NAMALWA (cell line): ENCODE data around the gene PRPF6.

ENCODE experiments used
- DNase-seq: peaks from one replicate; pipeline ENCODE4 v3.0.0-alpha.2; 2015; ENCODE audit warnings: low spot score

Gene PRPF6

GRCh38 chr20:64064145-64064698 is 83.3 kb downstream of the PRPF6 start:
- DNase-seq = no peak

- DNase-seq = peak; percentile 82
Observed at GRCh38 chr20:64065062-64065973, 84.4 kb downstream of the PRPF6 start.

- peak; percentile 66 for DNase-seq
Observed at GRCh38 chr20:64065974-64066343, 85.0 kb downstream of the PRPF6 start.

- no peak for DNase-seq
Observed at GRCh38 chr20:64067005-64067632, 86.2 kb downstream of the PRPF6 start.

- no peak for DNase-seq
Observed at GRCh38 chr20:64067733-64068307, 86.9 kb downstream of the PRPF6 start.

DNA sequence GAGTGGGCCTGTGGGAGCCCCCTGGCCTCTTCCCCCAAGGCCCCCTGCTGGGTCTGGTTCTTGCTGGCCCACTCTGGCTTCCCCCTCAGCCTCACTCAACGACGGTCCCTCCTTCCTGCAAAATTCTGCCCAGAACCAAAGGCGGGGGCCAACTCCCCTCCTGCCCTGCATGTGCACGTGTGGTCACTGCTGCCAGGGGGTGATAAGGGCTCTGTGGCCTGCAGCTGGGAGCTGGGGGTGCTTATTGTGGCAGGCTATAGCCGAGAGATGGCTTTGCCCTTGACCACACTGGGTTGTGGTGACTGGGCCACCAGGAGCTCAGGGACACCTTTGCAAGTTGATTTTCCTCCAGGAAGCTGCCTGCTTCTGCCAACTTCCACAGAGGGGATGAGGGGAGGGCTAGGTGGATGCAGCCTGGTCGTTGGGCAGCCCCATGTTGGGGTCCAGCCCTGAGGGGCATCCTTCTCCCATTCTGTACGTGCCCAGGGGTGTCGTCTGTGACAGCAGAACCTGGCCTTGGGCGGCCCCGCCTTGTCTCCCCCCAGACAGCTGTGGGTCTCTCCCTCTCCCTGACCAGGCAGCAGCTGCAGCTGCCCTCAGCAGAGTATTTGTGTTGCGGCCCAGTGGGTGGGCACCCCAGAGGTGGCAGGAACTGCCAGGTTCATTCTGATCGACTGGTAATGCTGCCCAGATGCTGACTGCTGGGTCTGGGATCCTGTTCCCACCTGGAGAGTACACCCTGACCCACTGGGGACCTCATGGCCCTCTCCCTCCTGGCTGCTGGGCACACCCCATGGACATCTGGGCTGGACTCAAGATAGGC is 87.7 kb downstream of the PRPF6 start:
- DNase-seq = no peak

DNA sequence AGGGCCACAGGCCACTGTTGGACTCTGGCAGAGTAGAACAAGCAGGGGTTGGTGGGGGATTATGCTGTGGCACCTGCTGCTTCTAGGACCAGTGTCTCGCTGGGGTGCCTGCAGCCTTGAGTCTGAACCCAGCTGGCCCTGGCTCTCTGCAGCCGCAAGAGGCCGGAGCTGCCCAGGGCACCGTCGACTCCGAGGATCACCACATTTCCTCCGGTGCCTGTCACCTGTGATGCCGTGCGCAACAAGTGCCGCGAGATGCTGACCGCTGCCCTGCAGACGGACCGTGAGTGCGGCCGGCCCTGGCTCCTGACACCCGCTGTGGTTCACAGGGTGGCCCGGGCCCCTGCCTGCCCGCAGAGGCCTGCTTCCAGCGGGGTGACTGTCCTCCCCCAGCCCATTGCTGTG is 88.3 kb downstream of the PRPF6 start:
- no peak for DNase-seq

- DNase-seq = no peak
Observed at GRCh38 chr20:64069614-64070243, 88.8 kb downstream of the PRPF6 start.

DNA sequence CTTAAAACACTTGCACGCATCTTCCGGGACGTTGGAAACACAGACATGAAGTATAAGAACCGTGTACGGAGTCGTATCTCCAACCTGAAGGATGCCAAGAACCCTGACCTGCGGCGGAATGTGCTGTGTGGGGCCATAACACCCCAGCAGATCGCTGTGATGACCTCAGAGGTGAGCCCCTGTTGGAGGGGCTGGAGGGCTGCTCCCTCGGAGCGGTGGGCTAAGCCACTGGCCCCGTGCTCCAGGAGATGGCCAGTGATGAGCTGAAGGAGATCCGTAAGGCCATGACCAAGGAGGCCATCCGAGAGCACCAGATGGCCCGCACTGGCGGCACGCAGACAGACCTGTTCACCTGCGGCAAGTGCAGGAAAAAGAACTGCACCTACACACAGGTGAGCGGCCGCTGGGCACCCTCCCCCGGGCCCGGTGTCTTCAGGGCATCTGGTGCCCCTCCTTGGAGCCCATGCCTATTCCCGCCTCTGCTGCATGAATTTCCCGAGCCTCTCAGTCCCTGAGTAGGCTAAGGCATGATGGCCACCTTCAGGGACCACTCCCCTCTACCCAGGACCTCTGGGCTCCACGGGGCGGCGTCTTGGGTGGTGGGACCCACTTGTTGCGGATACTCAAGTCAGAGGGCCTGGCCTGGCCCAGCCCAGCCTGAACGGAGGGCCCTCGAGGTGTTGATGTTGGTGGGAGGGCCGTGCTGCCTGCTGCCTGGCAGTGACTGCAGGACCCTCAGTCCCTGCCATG is 89.5 kb downstream of the PRPF6 start:
- no peak for DNase-seq

- no peak for DNase-seq
Observed at GRCh38 chr20:64071341-64072332, 90.7 kb downstream of the PRPF6 start.

DNA sequence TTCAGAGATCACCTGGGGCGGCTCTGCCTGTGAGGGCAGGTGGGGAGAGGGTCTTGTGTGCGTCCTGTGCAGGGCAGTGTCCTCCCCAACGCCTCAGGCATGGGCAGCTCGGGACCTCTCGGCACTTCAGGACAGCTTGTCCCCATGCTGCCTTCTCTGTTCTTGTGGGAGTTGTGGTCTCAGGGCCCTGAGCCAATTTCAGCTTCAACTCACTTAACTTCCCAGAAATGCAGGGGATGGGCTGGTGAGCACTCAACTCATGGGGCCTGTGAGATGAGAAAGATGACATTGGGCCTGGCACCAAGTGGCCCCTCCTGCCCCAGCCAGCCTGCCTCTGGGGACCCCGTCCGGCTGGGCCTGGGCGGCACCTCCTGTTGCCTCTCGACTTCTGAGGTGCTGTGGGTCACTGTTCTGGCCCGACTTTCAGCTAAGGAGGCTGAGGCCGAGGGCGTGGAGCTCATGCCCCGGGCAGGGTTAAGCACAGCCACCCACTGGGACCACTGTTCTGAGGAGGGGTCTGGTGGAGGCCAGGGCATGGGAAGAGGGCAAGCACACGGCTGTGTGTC is 91.6 kb downstream of the PRPF6 start:
- no peak for DNase-seq

- DNase-seq = no peak
Observed at GRCh38 chr20:64073476-64074183, 92.7 kb downstream of the PRPF6 start.

DNA sequence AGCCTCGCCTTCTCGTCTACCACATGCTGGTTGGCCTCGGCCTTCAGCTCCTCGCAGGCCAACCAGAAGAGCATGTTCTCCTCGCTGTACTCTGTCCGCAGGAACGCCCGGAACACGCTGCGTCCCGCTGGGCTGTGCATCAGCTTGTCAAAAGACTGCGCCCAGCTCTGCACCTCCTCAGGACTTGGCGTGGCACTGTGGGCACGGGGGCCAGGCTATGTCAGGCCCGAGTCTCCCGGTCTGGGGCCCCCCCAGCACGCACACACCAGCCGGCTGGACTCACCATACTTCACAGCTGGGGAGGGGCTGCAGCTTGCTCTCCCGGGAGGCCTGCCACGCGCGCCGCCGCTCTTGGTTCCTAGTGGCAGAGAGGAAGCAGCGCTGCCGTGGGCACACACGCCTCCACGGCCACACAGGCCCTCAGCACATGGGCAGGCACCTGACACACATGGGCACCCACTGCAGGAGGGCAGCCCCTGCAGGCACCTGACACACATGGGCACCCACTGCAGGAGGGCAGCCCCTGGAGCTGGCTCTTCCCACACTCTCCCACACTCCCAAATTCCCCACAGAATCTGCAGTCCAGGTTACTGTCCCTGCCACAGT is 93.4 kb downstream of the PRPF6 start:
- no peak for DNase-seq

- DNase-seq = no peak
Observed at GRCh38 chr20:64074963-64075362, 94.0 kb downstream of the PRPF6 start.

DNA sequence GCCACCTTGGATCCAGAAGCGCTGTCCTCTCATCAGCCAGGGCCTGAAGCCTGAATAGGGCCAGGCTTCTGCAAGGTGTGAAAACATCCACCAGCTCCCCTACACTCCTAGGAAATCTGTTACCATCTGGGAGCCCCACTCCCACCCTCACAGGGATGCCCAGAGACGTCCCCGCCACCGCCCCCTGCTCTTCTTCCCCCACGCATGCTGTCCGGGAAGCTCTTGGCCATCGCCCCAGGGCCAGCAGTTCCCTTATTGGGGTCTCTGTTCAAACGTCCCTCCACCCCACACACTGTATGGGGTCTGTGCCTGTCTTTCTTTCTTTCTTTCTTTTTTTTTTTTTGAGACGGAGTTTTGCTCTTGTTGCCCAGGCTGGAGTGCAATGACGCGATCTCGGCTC is 94.6 kb downstream of the PRPF6 start:
- DNase-seq = no peak

GRCh38 chr20:64076061-64076997 is 95.4 kb downstream of the PRPF6 start:
- no peak for DNase-seq

- peak; percentile 78 for DNase-seq
Observed at GRCh38 chr20:64077094-64077493, 96.2 kb downstream of the PRPF6 start.
